CD8-positive, alpha-beta memory T cell (primary cell): ENCODE measurements around the gene PCNX1. TPM values are rescaled to one million over a fixed set of nuclear protein-coding genes. Genes with fewer than 3 reads are reported as not detected.
"Not testable (repeated sequence)": the region's sequence is repeated elsewhere in the genome, so short reads cannot be mapped to it uniquely, and the experiment has no call there.

ENCODE experiments used
- CTCF ChIA-PET: fragments of 350-600 bp; sonication (Branson Sonifier 250); formaldehyde crosslinking; loops from one replicate; lab custom pipeline; 2021; ENCODE audit warnings: antibody characterized with exemption; lab: Charles Lee
- POLR2A ChIA-PET: fragments of 350-600 bp; sonication (Branson Sonifier 250); formaldehyde crosslinking; loops from one replicate; lab custom pipeline; 2021; ENCODE audit warnings: antibody characterized with exemption; lab: Charles Lee
- DNase-seq, 5 donors: peaks; one replicate each; pipeline versions ENCODE4 v3.0.0 to v3.0.0-alpha.2; 2020 to 2022; ENCODE audit warnings: mixed read lengths in 1 of 5
- H3K27ac ChIP-seq: one replicate; pipeline ENCODE4 v1.7.0; 2013; ENCODE audit warnings: low read depth, mild to moderate bottlenecking, low read length, moderate library complexity
- H3K27me3 ChIP-seq: 2 replicates; pipeline ENCODE4 v1.7.0; 2013; ENCODE audit warnings: low read length, mild to moderate bottlenecking; ENCODE audit not compliant: insufficient read depth, poor library complexity, severe bottlenecking
- H3K36me3 ChIP-seq: 2 replicates; pipeline ENCODE4 v1.7.0; 2013; ENCODE audit warnings: mild to moderate bottlenecking, low read length, moderate library complexity; ENCODE audit not compliant: insufficient read depth
- H3K4me1 ChIP-seq: 2 replicates; pipeline ENCODE4 v1.7.0; 2013; ENCODE audit warnings: mild to moderate bottlenecking, low read length, moderate library complexity; ENCODE audit not compliant: insufficient read depth
- H3K4me3 ChIP-seq: 2 replicates; pipeline ENCODE4 v1.7.0; 2013; ENCODE audit warnings: mild to moderate bottlenecking, low read length
- H3K9me3 ChIP-seq: 2 replicates; pipeline ENCODE4 v1.7.0; 2013; ENCODE audit warnings: mild to moderate bottlenecking, low read length
- H3K27ac Mint-ChIP-seq, 8 donors: one replicate each; pipeline ENCODE4 v1.8.0; 2020 to 2021; ENCODE audit warnings: mixed read lengths in 8 of 8, mild to moderate bottlenecking in 6 of 8, inconsistent platforms in 3 of 8, moderate library complexity in 3 of 8
- H3K27me3 Mint-ChIP-seq, 2 donors: one replicate each; pipeline ENCODE4 v1.8.0; 2020 to 2021; ENCODE audit warnings: mixed read lengths in 2 of 2, mild to moderate bottlenecking in 1 of 2, moderate library complexity in 1 of 2
- H3K36me3 Mint-ChIP-seq, 3 donors: one replicate each; pipeline ENCODE4 v1.8.0; 2020 to 2021; ENCODE audit warnings: mixed read lengths in 3 of 3, inconsistent platforms in 1 of 3, mild to moderate bottlenecking in 1 of 3
- H3K4me1 Mint-ChIP-seq, 3 donors: one replicate each; pipeline ENCODE4 v1.8.0; 2020 to 2021; ENCODE audit warnings: mixed read lengths in 3 of 3, inconsistent platforms in 1 of 3, mild to moderate bottlenecking in 1 of 3
- H3K4me3 Mint-ChIP-seq, 7 donors: one replicate each; pipeline ENCODE4 v1.8.0; 2020 to 2021; ENCODE audit warnings: mixed read lengths in 7 of 7, mild to moderate bottlenecking in 6 of 7, moderate library complexity in 4 of 7, inconsistent platforms in 2 of 7
- H3K9me3 Mint-ChIP-seq, 5 donors: one replicate each; pipeline ENCODE4 v1.8.0; 2020 to 2022; ENCODE audit warnings: mixed read lengths in 5 of 5, mild to moderate bottlenecking in 3 of 5, moderate library complexity in 2 of 5, inconsistent platforms in 1 of 5
- polyA plus RNA-seq: library from polyadenylated mRNA; unstranded; fragments of 300-500 nt; fragmentation: Illumina TruSeq; gene quantifications from one replicate; pipeline ENCODE4 v1.2.3, GENCODE V29; 2021
- total RNA-seq, 2 experiments: library from RNA; stranded (reverse); gene quantifications; one replicate each; pipeline ENCODE4 v1.2.3, GENCODE V29; 2021

The PCNX1 gene
- total RNA-seq = 10 to 100 TPM; 37.4 to 46.2 TPM
- 13.4 TPM for polyA plus RNA-seq

- Mint-ChIP-seq H3K36me3 (peaks cover 0 to 7% (median 3%) of the 10 kb centered on the region in 3 donors), H3K4me1 (peaks cover 48 to 68% (median 61%) of the 10 kb centered on the region in 3 donors), H3K9me3 (no peaks in the 10 kb centered on the region), H3K4me3 (peak within 1 kb of the TSS; percentile 82 to 99 (median 96)), H3K27ac (peak within 1 kb of the TSS; percentile 91 to 99 (median 98)), H3K27me3 (no peaks in the 10 kb centered on the region)
- Histone ChIP-seq H3K27ac (peak within 1 kb of the TSS; percentile 66), H3K27me3 (no peaks in the 10 kb centered on the region), H3K36me3 (no peaks in the 10 kb centered on the region), H3K4me1 (peaks cover 41% of the 10 kb centered on the region), H3K4me3 (peak within 1 kb of the TSS; percentile 92), H3K9me3 (no peaks in the 10 kb centered on the region)
- ChIA-PET CTCF (interaction anchor here (0.6 to 7.0 kb wide), 42 partner anchors 8 to 265 kb away, joined by 3 to 174 read pairs (median 8); partner anchors contain the start of gene MAP3K9), POLR2A (interaction anchor here (0.6 to 2.5 kb wide), 19 partner anchors 11 to 547 kb away, joined by 3 to 17 read pairs (median 5); partner anchors contain the start of gene COX16)
- DNase-seq = peak; percentile 84 to 95 (median 92)
Observed at GRCh38 chr14:70907176-70907995, at the start of gene PCNX1. TSS of gene PCNX1 (plus strand) at chr14:70907459. CDS start at chr14:70907851, 392 bp downstream.

- DNase-seq = no peak
- no peaks in the 10 kb centered on the region for H3K36me3 ChIP-seq
- H3K27me3 Mint-ChIP-seq = peaks cover 0 to 1% of the 10 kb centered on the region in 2 donors
- H3K4me1 Mint-ChIP-seq = peaks cover 2 to 7% (median 5%) of the 10 kb centered on the region in 3 donors
- H3K27ac Mint-ChIP-seq = no peak overlapping the region
- no peak overlapping the region for H3K27ac ChIP-seq
- CTCF ChIA-PET = no interaction called here
- H3K9me3 Mint-ChIP-seq = no peaks in the 10 kb centered on the region
- H3K4me1 ChIP-seq = no peaks in the 10 kb centered on the region
- H3K27me3 ChIP-seq = no peaks in the 10 kb centered on the region
- no peak overlapping the region for H3K4me3 Mint-ChIP-seq
- POLR2A ChIA-PET = no interaction called here
- no peaks in the 10 kb centered on the region for H3K9me3 ChIP-seq
- H3K36me3 Mint-ChIP-seq = no peaks in the 10 kb centered on the region
- H3K4me3 ChIP-seq = no peak overlapping the region
Observed at GRCh38 chr14:70857496-70857890, 49.8 kb upstream of the PCNX1 start.

- POLR2A ChIA-PET = no interaction called here
- DNase-seq = no peak
- Histone ChIP-seq H3K27ac (no peak overlapping the region), H3K36me3 (no peaks in the 10 kb centered on the region), H3K9me3 (no peaks in the 10 kb centered on the region), H3K4me3 (no peak overlapping the region), H3K4me1 (no peaks in the 10 kb centered on the region), H3K27me3 (no peaks in the 10 kb centered on the region)
- H3K27me3 Mint-ChIP-seq = peaks cover 0 to 1% of the 10 kb centered on the region in 2 donors
- peaks cover 2 to 7% (median 5%) of the 10 kb centered on the region in 3 donors for H3K4me1 Mint-ChIP-seq
- no peak overlapping the region for H3K27ac Mint-ChIP-seq
- no peak overlapping the region for H3K4me3 Mint-ChIP-seq
- peaks cover 0 to 3% (median 0%) of the 10 kb centered on the region in 3 donors for H3K36me3 Mint-ChIP-seq
- no peaks in the 10 kb centered on the region for H3K9me3 Mint-ChIP-seq
- CTCF ChIA-PET = no interaction called here
Observed at GRCh38 chr14:70858641-70859040, 48.6 kb upstream of the PCNX1 start.

DNA sequence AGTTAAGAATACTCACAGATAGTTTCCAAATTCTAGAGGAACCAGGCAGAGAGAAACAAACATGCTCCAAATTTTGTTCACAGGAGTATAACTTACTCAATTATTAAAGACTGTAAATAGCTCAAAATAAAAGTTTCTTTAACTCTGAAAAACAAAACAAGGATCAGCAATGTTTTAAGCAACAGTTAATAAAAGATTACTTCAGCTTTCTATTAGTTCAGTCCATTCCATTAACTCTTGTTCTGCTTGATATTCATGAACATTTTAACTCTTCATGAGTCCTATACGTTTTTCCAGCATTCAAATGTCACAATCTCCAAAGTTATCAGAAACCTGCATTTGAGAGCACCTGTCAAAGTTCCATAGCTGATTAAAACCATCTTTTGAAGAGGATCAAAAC, 40.3 kb upstream of the PCNX1 start:
- H3K36me3 ChIP-seq, CTCF ChIA-PET, DNase-seq, H3K9me3 Mint-ChIP-seq, H3K4me3 ChIP-seq, H3K4me1 Mint-ChIP-seq, H3K27me3 Mint-ChIP-seq, H3K4me1 ChIP-seq, POLR2A ChIA-PET, H3K9me3 ChIP-seq, H3K27me3 ChIP-seq, H3K27ac ChIP-seq, H3K27ac Mint-ChIP-seq, H3K36me3 Mint-ChIP-seq, H3K4me3 Mint-ChIP-seq: not testable (repeated sequence)

GRCh38 chr14:70871001-70871400, 36.3 kb upstream of the PCNX1 start:
- Histone ChIP-seq H3K4me3 (no peak overlapping the region), H3K27ac (no peak overlapping the region), H3K36me3 (no peaks in the 10 kb centered on the region), H3K9me3 (no peaks in the 10 kb centered on the region), H3K27me3 (no peaks in the 10 kb centered on the region), H3K4me1 (peaks cover 13% of the 10 kb centered on the region)
- Mint-ChIP-seq H3K9me3 (peaks cover 0 to 9% (median 3%) of the 10 kb centered on the region in 5 donors), H3K4me1 (peaks cover 18 to 25% (median 24%) of the 10 kb centered on the region in 3 donors), H3K27ac (peak overlapping the region in 5 of 8 donors; percentile 13 to 97 (median 94)), H3K4me3 (peak overlapping the region in 5 of 7 donors; percentile 23 to 92 (median 35)), H3K27me3 (no peaks in the 10 kb centered on the region), H3K36me3 (peaks cover 4 to 5% (median 4%) of the 10 kb centered on the region in 3 donors)
- DNase-seq = no peak
- POLR2A ChIA-PET = interaction anchor here (1.5 kb wide), 2 partner anchors 49 to 61 kb away, joined by 4 to 5 read pairs; partner anchors contain the start of gene MAP3K9
- CTCF ChIA-PET = interaction anchor here (1.0 to 4.1 kb wide), 4 partner anchors 15 to 102 kb away, joined by 4 to 28 read pairs (median 16); partner anchors contain the start of gene PCNX1

GRCh38 chr14:70871863-70872677, 35.2 kb upstream of the PCNX1 start:
- Mint-ChIP-seq H3K9me3 (peaks cover 0 to 6% (median 2%) of the 10 kb centered on the region in 5 donors), H3K4me1 (peaks cover 18 to 25% (median 24%) of the 10 kb centered on the region in 3 donors), H3K36me3 (peaks cover 4 to 5% (median 4%) of the 10 kb centered on the region in 3 donors), H3K27ac (peak overlapping the region; percentile 76 to 99 (median 96)), H3K4me3 (peak overlapping the region; percentile 41 to 93 (median 89)), H3K27me3 (no peaks in the 10 kb centered on the region)
- POLR2A ChIA-PET = interaction anchor here (0.6 to 1.7 kb wide), 6 partner anchors 13 to 64 kb away, joined by 3 to 10 read pairs (median 4); partner anchors contain the start of genes MAP3K9 and PCNX1
- H3K27ac ChIP-seq = peak overlapping the region; percentile 54
- no peaks in the 10 kb centered on the region for H3K27me3 ChIP-seq
- CTCF ChIA-PET = interaction anchor here (0.7 to 4.1 kb wide), 12 partner anchors 11 to 100 kb away, joined by 3 to 28 read pairs (median 3); partner anchors contain the start of genes MAP3K9 and PCNX1
- no peaks in the 10 kb centered on the region for H3K36me3 ChIP-seq
- peak in 2 of 5 donors; percentile 36 to 39 for DNase-seq
- peaks cover 13% of the 10 kb centered on the region for H3K4me1 ChIP-seq
- peak overlapping the region; percentile 64 for H3K4me3 ChIP-seq
- no peaks in the 10 kb centered on the region for H3K9me3 ChIP-seq

- peak overlapping the region; percentile 41 to 93 (median 89) for H3K4me3 Mint-ChIP-seq
- peaks cover 18 to 25% (median 24%) of the 10 kb centered on the region in 3 donors for H3K4me1 Mint-ChIP-seq
- Histone ChIP-seq H3K36me3 (no peaks in the 10 kb centered on the region), H3K4me1 (peaks cover 13% of the 10 kb centered on the region), H3K4me3 (peak overlapping the region; percentile 64), H3K27ac (peak overlapping the region; percentile 54), H3K27me3 (no peaks in the 10 kb centered on the region), H3K9me3 (no peaks in the 10 kb centered on the region)
- peaks cover 0 to 6% (median 2%) of the 10 kb centered on the region in 5 donors for H3K9me3 Mint-ChIP-seq
- H3K27ac Mint-ChIP-seq = peak overlapping the region; percentile 76 to 99 (median 96)
- ChIA-PET POLR2A (interaction anchor here (0.6 to 1.7 kb wide), 4 partner anchors 34 to 65 kb away, joined by 3 to 10 read pairs (median 4); partner anchors contain the start of genes MAP3K9 and PCNX1), CTCF (interaction anchor here (0.8 to 4.1 kb wide), 9 partner anchors 11 to 68 kb away, joined by 3 to 28 read pairs (median 3); partner anchors contain the start of genes MAP3K9 and PCNX1)
- peaks cover 4 to 5% (median 4%) of the 10 kb centered on the region in 3 donors for H3K36me3 Mint-ChIP-seq
- H3K27me3 Mint-ChIP-seq = no peaks in the 10 kb centered on the region
- DNase-seq = no peak
Observed at GRCh38 chr14:70872678-70873020, 34.6 kb upstream of the PCNX1 start.
